Neural progenitor cell (in vitro differentiated cells): ENCODE results near the gene DDX4. TPM values are rescaled to one million over a fixed set of nuclear protein-coding genes. Genes with fewer than 3 reads are reported as not detected.
A peak's percentile ranks its signal among the peaks of the same experiment; 100 is the strongest.

ENCODE experiments used
- DNase-seq: peaks from one replicate; pipeline ENCODE4 v3.0.0-alpha.2; 2016; ENCODE audit warnings: low spot score
- H2AFZ ChIP-seq: fragments of 200-600 bp; sonication (generic); replicated peaks from 2 replicates; pipeline ENCODE4 v1.6.1; 2016; ENCODE audit warnings: antibody characterized with exemption
- H3F3A ChIP-seq: fragments of 200-600 bp; sonication (generic); 2 replicates; pipeline ENCODE4 v1.6.1; 2016; ENCODE audit warnings: antibody characterized with exemption, low read depth
- H3K27ac ChIP-seq: fragments of 200-600 bp; sonication (generic); 2 replicates; pipeline ENCODE4 v1.5.1; 2016; ENCODE audit warnings: mild to moderate bottlenecking
- H3K27me3 ChIP-seq: fragments of 200-600 bp; sonication (generic); 2 replicates; pipeline ENCODE4 v1.6.1; 2016; ENCODE audit warnings: mild to moderate bottlenecking, moderate library complexity
- H3K36me3 ChIP-seq: fragments of 200-600 bp; sonication (generic); 2 replicates; pipeline ENCODE4 v1.5.1; 2016
- H3K4me1 ChIP-seq: fragments of 200-600 bp; sonication (generic); 2 replicates; pipeline ENCODE4 v1.6.1; 2016; ENCODE audit warnings: mixed run types
- H3K4me2 ChIP-seq: fragments of 200-600 bp; sonication (generic); 2 replicates; pipeline ENCODE4 v1.6.1; 2016
- H3K4me3 ChIP-seq: fragments of 200-600 bp; sonication (generic); 2 replicates; pipeline ENCODE4 v1.5.1; 2016
- H3K79me2 ChIP-seq: fragments of 200-600 bp; sonication (generic); 2 replicates; pipeline ENCODE4 v1.6.1; 2016; ENCODE audit warnings: low read depth
- H3K9ac ChIP-seq: fragments of 200-600 bp; sonication (generic); 2 replicates; pipeline ENCODE4 v1.6.1; 2016
- H3K9me3 ChIP-seq: fragments of 200-600 bp; sonication (generic); 2 replicates; pipeline ENCODE4 v1.5.1; 2016; ENCODE audit warnings: low read depth
- H4K20me1 ChIP-seq: fragments of 200-600 bp; sonication (generic); 2 replicates; pipeline ENCODE4 v1.6.1; 2016; ENCODE audit warnings: low read depth
- H3K27ac Mint-ChIP-seq: 3 replicates; pipeline ENCODE4 v1.8.0; 2021; ENCODE audit warnings: mixed read lengths
- H3K27me3 Mint-ChIP-seq: 2 replicates; pipeline ENCODE4 v1.8.0; 2022; ENCODE audit warnings: low read depth, mild to moderate bottlenecking, inconsistent platforms, moderate library complexity, mixed read lengths; ENCODE audit not compliant: insufficient read depth
- H3K36me3 Mint-ChIP-seq: 3 replicates; pipeline ENCODE4 v1.8.0; 2021; ENCODE audit warnings: mixed read lengths
- H3K4me1 Mint-ChIP-seq: 3 replicates; pipeline ENCODE4 v1.8.0; 2021; ENCODE audit warnings: mixed read lengths
- H3K4me3 Mint-ChIP-seq: 3 replicates; pipeline ENCODE4 v1.8.0; 2021; ENCODE audit warnings: mild to moderate bottlenecking, moderate library complexity, mixed read lengths
- H3K9me3 Mint-ChIP-seq: 3 replicates; pipeline ENCODE4 v1.8.0; 2020; ENCODE audit warnings: mixed read lengths
- CTCF ChIP-seq: fragments of 200-600 bp; sonication (generic); IDR thresholded peaks from 2 replicates; pipeline ENCODE4 v1.5.1; 2017; ENCODE audit warnings: antibody characterized with exemption, mild to moderate bottlenecking
- EZH2 ChIP-seq: fragments of 200-600 bp; sonication (generic); IDR thresholded peaks from 2 replicates; pipeline ENCODE4 v1.6.1; 2017; ENCODE audit warnings: antibody characterized with exemption, mild to moderate bottlenecking, moderate library complexity
- EZH2phosphoT487 ChIP-seq: fragments of 200-600 bp; sonication (generic); IDR thresholded peaks from 2 replicates; pipeline ENCODE4 v1.6.1; 2017; ENCODE audit warnings: antibody characterized with exemption
- total RNA-seq: library from RNA; depleted of rRNA; stranded (reverse); fragments of >200 nt; gene quantifications from 2 replicates; pipeline ENCODE4 v1.2.3, GENCODE V29; 2015; ENCODE audit warnings: low replicate concordance

The DDX4 gene
- total RNA-seq, 1 donor from 2014 or later: not detected

- Histone ChIP-seq H3K9ac (no peak overlapping the region), H2AFZ (peak overlapping the region; percentile 64)
Observed at GRCh38 chr5:55821731-55822512, 84.1 kb downstream of the DDX4 start.

GRCh38 chr5:55823151-55823796, 85.4 kb downstream of the DDX4 start:
- peaks cover 34% of the 10 kb centered on the region for H3K27me3 ChIP-seq
- DNase-seq: no peak
- no peak overlapping the region for H3K27ac ChIP-seq
- H3K4me3 ChIP-seq: no peak overlapping the region
- H3K4me1 Mint-ChIP-seq: no peaks in the 10 kb centered on the region
- H2AFZ ChIP-seq: no peak overlapping the region
- H3K36me3 ChIP-seq: no peaks in the 10 kb centered on the region
- H3K27me3 Mint-ChIP-seq: no peaks in the 10 kb centered on the region
- no peaks in the 10 kb centered on the region for H3F3A ChIP-seq
- no peak overlapping the region for H3K9ac ChIP-seq
- H4K20me1 ChIP-seq: no peaks in the 10 kb centered on the region
- H3K36me3 Mint-ChIP-seq: no peaks in the 10 kb centered on the region
- H3K4me1 ChIP-seq: no peaks in the 10 kb centered on the region
- no peaks in the 10 kb centered on the region for H3K9me3 Mint-ChIP-seq
- no peak overlapping the region for H3K4me3 Mint-ChIP-seq
- no peaks in the 10 kb centered on the region for H3K9me3 ChIP-seq
- TF ChIP-seq CTCF (no peak), EZH2phosphoT487 (no peak), EZH2 (no peak)
- H3K27ac Mint-ChIP-seq: no peak overlapping the region
- H3K4me2 ChIP-seq: no peak overlapping the region
- H3K79me2 ChIP-seq: no peaks in the 10 kb centered on the region

More at GRCh38 chr5:55821731-55822512, 84.1 kb downstream of the DDX4 start:
- peak overlapping the region; percentile 65 for H3K4me2 ChIP-seq
- H3K4me3 ChIP-seq: peak overlapping the region; percentile 42
- peaks cover 34% of the 10 kb centered on the region for H3K27me3 ChIP-seq
- Mint-ChIP-seq H3K4me1 (no peaks in the 10 kb centered on the region), H3K27ac (no peak overlapping the region), H3K27me3 (no peaks in the 10 kb centered on the region), H3K36me3 (no peaks in the 10 kb centered on the region), H3K4me3 (no peak overlapping the region), H3K9me3 (no peaks in the 10 kb centered on the region)
- no peaks in the 10 kb centered on the region for H3K9me3 ChIP-seq
- H4K20me1 ChIP-seq: no peaks in the 10 kb centered on the region
- DNase-seq: peak; percentile 55
- H3K27ac ChIP-seq: no peak overlapping the region
- H3K4me1 ChIP-seq: no peaks in the 10 kb centered on the region
- no peaks in the 10 kb centered on the region for H3F3A ChIP-seq
- TF ChIP-seq EZH2 (peak; percentile 45), CTCF (no peak)
- no peaks in the 10 kb centered on the region for H3K79me2 ChIP-seq
- no peaks in the 10 kb centered on the region for H3K36me3 ChIP-seq

DNA sequence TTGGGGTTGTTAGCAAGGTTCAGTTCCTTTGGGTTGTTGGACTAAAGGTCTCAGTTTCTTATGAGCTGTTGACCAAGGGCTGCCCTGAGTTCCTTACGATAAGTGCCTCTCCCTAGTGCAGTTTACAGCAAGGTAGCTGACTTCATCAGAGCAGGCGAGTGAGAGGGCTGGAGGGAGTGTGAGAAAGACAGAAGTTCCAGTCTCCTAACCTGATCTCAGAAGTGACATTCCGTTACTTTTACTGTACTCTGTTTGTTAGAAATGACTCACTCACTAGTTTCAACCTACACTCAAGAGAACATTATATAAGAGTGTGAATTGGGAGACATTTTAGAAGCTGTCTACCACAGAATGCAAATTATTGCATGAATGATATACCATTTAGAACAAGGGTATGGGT, 92.1 kb downstream of the DDX4 start:
- no peaks in the 10 kb centered on the region for H3K9me3 ChIP-seq
- Mint-ChIP-seq H3K27ac (no peak overlapping the region), H3K4me3 (no peak overlapping the region), H3K9me3 (peaks cover 3% of the 10 kb centered on the region), H3K36me3 (no peaks in the 10 kb centered on the region), H3K27me3 (no peaks in the 10 kb centered on the region), H3K4me1 (no peaks in the 10 kb centered on the region)
- H3K27me3 ChIP-seq: no peaks in the 10 kb centered on the region
- H4K20me1 ChIP-seq: no peaks in the 10 kb centered on the region
- H3K27ac ChIP-seq: no peak overlapping the region
- no peaks in the 10 kb centered on the region for H3K36me3 ChIP-seq
- no peak overlapping the region for H2AFZ ChIP-seq
- TF ChIP-seq EZH2phosphoT487 (no peak), EZH2 (no peak), CTCF (no peak)
- no peak overlapping the region for H3K9ac ChIP-seq
- no peak for DNase-seq
- H3K4me3 ChIP-seq: no peak overlapping the region
- no peaks in the 10 kb centered on the region for H3F3A ChIP-seq
- H3K4me2 ChIP-seq: no peak overlapping the region
- no peaks in the 10 kb centered on the region for H3K4me1 ChIP-seq
- no peaks in the 10 kb centered on the region for H3K79me2 ChIP-seq
